ENCODE data around the gene ISYNA1. TPM values are rescaled to one million over a fixed set of nuclear protein-coding genes. Genes with fewer than 3 reads are reported as not detected.
A peak's percentile ranks its signal among the peaks of the same experiment; 100 is the strongest.

The ISYNA1 gene
- total and polyA plus RNA-seq, 2 of the 13 experiments (the other 11 are each of a cell fraction or from before 2014, with no cell fraction given) = 29.6 to 48.5 TPM

DNA sequence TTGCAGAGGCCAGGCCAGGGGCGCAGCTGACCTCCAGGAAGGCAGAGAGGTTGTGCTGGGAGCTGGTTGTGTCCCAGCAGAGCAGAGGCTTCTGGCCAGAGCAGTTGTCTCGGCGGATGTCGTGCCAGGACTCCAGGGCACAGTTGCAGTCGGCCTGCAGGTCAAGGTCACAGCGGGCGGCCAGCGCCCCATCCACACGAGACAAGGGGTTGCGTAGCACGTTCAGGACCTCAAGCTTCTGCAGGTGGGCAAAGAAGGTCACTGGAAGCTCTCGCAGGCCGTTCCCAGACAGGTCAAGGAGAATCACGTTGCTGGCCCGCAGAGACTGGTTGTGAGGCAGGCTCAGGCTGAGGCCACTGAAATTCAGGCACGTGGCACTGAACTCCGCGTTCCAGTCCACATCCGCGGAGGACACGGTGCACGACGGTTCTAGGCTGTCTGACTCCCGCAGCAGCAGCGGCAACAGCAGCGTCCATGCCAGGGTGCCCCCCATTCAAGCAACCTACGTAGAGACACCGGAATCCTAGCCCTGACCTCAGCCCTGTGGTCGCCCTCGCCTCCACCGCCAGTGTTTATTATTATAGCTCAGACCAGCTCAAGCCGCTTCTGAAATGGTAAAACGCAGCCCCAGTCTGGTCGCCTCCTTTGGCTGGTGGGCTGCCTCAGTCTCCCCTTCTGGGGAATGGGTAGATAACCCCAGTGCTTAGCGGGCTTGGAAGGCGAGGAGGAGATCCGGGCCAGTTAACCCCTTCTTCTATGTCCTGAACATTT is 41.3 kb downstream of the ISYNA1 start (continued):
- TF ChIP-seq, protein P1, sequence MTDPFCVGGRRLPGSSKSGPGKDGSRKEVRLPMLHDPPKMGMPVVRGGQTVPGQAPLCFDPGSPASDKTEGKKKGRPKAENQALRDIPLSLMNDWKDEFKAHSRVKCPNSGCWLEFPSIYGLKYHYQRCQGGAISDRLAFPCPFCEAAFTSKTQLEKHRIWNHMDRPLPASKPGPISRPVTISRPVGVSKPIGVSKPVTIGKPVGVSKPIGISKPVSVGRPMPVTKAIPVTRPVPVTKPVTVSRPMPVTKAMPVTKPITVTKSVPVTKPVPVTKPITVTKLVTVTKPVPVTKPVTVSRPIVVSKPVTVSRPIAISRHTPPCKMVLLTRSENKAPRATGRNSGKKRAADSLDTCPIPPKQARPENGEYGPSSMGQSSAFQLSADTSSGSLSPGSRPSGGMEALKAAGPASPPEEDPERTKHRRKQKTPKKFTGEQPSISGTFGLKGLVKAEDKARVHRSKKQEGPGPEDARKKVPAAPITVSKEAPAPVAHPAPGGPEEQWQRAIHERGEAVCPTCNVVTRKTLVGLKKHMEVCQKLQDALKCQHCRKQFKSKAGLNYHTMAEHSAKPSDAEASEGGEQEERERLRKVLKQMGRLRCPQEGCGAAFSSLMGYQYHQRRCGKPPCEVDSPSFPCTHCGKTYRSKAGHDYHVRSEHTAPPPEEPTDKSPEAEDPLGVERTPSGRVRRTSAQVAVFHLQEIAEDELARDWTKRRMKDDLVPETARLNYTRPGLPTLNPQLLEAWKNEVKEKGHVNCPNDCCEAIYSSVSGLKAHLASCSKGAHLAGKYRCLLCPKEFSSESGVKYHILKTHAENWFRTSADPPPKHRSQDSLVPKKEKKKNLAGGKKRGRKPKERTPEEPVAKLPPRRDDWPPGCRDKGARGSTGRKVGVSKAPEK (CRISPR knock-in tag; IDR thresholded peaks at IDR 0.05; ENCODE audit: borderline replicate concordance) = no peak
- TF ChIP-seq XBP1 (CRISPR knock-in tag; IDR thresholded peaks at IDR 0.05) = no peak
- TF ChIP-seq, protein P2, sequence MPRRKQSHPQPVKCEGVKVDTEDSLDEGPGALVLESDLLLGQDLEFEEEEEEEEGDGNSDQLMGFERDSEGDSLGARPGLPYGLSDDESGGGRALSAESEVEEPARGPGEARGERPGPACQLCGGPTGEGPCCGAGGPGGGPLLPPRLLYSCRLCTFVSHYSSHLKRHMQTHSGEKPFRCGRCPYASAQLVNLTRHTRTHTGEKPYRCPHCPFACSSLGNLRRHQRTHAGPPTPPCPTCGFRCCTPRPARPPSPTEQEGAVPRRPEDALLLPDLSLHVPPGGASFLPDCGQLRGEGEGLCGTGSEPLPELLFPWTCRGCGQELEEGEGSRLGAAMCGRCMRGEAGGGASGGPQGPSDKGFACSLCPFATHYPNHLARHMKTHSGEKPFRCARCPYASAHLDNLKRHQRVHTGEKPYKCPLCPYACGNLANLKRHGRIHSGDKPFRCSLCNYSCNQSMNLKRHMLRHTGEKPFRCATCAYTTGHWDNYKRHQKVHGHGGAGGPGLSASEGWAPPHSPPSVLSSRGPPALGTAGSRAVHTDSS (CRISPR knock-in tag; conservative IDR thresholded peaks at IDR 0.05) = no peak
- TF ChIP-seq, protein P3, sequence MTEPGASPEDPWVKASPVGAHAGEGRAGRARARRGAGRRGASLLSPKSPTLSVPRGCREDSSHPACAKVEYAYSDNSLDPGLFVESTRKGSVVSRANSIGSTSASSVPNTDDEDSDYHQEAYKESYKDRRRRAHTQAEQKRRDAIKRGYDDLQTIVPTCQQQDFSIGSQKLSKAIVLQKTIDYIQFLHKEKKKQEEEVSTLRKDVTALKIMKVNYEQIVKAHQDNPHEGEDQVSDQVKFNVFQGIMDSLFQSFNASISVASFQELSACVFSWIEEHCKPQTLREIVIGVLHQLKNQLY (CRISPR knock-in tag; IDR thresholded peaks at IDR 0.05) = no peak
- TF ChIP-seq HDAC1 (CRISPR knock-in tag; IDR thresholded peaks at IDR 0.05) = 0 out of 2 replicates have a peak, but pooled peaks have one; percentile 44
- TF ChIP-seq MEIS2 (CRISPR knock-in tag; IDR thresholded peaks at IDR 0.05) = no peak
- TF ChIP-seq MAFK (conservative IDR thresholded peaks at IDR 0.05 in 1 of 2, IDR thresholded peaks at IDR 0.05 in 1 of 2; ENCODE audit: low read length in 2 of 2) = no peak
- no peak for TF ChIP-seq HOXA5 (CRISPR knock-in tag; IDR thresholded peaks at IDR 0.05)
- TF ChIP-seq CREB1 (IDR thresholded peaks at IDR 0.05) = no peak
- no peak for TF ChIP-seq CREB1 (CRISPR knock-in tag; IDR thresholded peaks at IDR 0.05)
- peak; percentile 73; the same call in 1 of the 2 replicates for TF ChIP-seq CSRNP1 (CRISPR knock-in tag; IDR thresholded peaks at IDR 0.05)
- TF ChIP-seq GLMP (CRISPR knock-in tag; IDR thresholded peaks at IDR 0.05; ENCODE audit: borderline replicate concordance) = no peak
- peak; percentile 50; the same call in 1 of the 2 replicates for TF ChIP-seq TBX2 (CRISPR knock-in tag; IDR thresholded peaks at IDR 0.05; ENCODE audit: borderline replicate concordance)
- 0 out of 2 replicates have a peak, but pooled peaks have one; percentile 41 for TF ChIP-seq ZNF564 (CRISPR knock-in tag; IDR thresholded peaks at IDR 0.05)
- TF ChIP-seq, protein P4, sequence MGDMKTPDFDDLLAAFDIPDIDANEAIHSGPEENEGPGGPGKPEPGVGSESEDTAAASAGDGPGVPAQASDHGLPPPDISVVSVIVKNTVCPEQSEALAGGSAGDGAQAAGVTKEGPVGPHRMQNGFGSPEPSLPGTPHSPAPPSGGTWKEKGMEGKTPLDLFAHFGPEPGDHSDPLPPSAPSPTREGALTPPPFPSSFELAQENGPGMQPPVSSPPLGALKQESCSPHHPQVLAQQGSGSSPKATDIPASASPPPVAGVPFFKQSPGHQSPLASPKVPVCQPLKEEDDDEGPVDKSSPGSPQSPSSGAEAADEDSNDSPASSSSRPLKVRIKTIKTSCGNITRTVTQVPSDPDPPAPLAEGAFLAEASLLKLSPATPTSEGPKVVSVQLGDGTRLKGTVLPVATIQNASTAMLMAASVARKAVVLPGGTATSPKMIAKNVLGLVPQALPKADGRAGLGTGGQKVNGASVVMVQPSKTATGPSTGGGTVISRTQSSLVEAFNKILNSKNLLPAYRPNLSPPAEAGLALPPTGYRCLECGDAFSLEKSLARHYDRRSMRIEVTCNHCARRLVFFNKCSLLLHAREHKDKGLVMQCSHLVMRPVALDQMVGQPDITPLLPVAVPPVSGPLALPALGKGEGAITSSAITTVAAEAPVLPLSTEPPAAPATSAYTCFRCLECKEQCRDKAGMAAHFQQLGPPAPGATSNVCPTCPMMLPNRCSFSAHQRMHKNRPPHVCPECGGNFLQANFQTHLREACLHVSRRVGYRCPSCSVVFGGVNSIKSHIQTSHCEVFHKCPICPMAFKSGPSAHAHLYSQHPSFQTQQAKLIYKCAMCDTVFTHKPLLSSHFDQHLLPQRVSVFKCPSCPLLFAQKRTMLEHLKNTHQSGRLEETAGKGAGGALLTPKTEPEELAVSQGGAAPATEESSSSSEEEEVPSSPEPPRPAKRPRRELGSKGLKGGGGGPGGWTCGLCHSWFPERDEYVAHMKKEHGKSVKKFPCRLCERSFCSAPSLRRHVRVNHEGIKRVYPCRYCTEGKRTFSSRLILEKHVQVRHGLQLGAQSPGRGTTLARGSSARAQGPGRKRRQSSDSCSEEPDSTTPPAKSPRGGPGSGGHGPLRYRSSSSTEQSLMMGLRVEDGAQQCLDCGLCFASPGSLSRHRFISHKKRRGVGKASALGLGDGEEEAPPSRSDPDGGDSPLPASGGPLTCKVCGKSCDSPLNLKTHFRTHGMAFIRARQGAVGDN (CRISPR knock-in tag; IDR thresholded peaks at IDR 0.05) = peak; percentile 99
- no peak for TF ChIP-seq NR1H2 (CRISPR knock-in tag; IDR thresholded peaks at IDR 0.05; ENCODE audit: borderline replicate concordance, low read depth)
